ENCODE measurements around the gene KREMEN2. TPM values are rescaled to one million over a fixed set of nuclear protein-coding genes. Genes with fewer than 3 reads are reported as not detected.

The KREMEN2 gene
- total RNA-seq, 1 experiment from 2014 or later = 2.4 TPM

Small RNA genes within 50 kb of the gene (small RNA-seq; reads per million reads assigned to genes)
- not detected for gene LINC00514

Other genes starting within 250 kb of the KREMEN2 start
- gene PRSS27, start 244.1 kb upstream of the KREMEN2 start, total RNA-seq (2014; rRNA removed; shearing (Covaris generic)) = not detected in 2 replicates
- 46.2 and 63.5 TPM in 2 replicates for gene SRRM2, start 211.6 kb upstream of the KREMEN2 start, total RNA-seq (2014; rRNA removed; shearing (Covaris generic))
- gene ELOB, start 187.0 kb upstream of the KREMEN2 start, total RNA-seq (2014; rRNA removed; shearing (Covaris generic)) = 159 and 224 TPM in 2 replicates
- gene PRSS33, start 176.7 kb upstream of the KREMEN2 start, total RNA-seq (2014; rRNA removed; shearing (Covaris generic)) = not detected in 2 replicates
- gene PRSS41, start 165.8 kb upstream of the KREMEN2 start, total RNA-seq (2014; rRNA removed; shearing (Covaris generic)) = not detected in 2 replicates
- gene PRSS21, start 147.0 kb upstream of the KREMEN2 start, total RNA-seq (2014; rRNA removed; shearing (Covaris generic)) = not detected in 2 replicates
- 0.20 and 0.47 TPM in 2 replicates for gene ZG16B, start 134.0 kb upstream of the KREMEN2 start, total RNA-seq (2014; rRNA removed; shearing (Covaris generic))
- not detected in 2 replicates for gene PRSS22, start 106.1 kb upstream of the KREMEN2 start, total RNA-seq (2014; rRNA removed; shearing (Covaris generic))
- gene FLYWCH2, start 81.1 kb upstream of the KREMEN2 start, total RNA-seq (2014; rRNA removed; shearing (Covaris generic)) = 33.2 and 34.5 TPM in 2 replicates
- 21.0 and 25.8 TPM in 2 replicates for gene FLYWCH1, start 52.3 kb upstream of the KREMEN2 start, total RNA-seq (2014; rRNA removed; shearing (Covaris generic))
- gene PAQR4, start 5.1 kb downstream of the KREMEN2 start, total RNA-seq (2014; rRNA removed; shearing (Covaris generic)) = 47.9 TPM in 2 replicates
- gene PKMYT1, start 16.2 kb downstream of the KREMEN2 start, total RNA-seq (2014; rRNA removed; shearing (Covaris generic)) = 37.6 and 46.9 TPM in 2 replicates
- gene CLDN9, start 48.6 kb downstream of the KREMEN2 start, total RNA-seq (2014; rRNA removed; shearing (Covaris generic)) = not detected in 2 replicates
- gene CLDN6, start 53.9 kb downstream of the KREMEN2 start, total RNA-seq (2014; rRNA removed; shearing (Covaris generic)) = 0.07 TPM in 1 of 2 replicates, not detected in the other
- gene TNFRSF12A, start 56.1 kb downstream of the KREMEN2 start, total RNA-seq (2014; rRNA removed; shearing (Covaris generic)) = 411 and 496 TPM in 2 replicates
- gene HCFC1R1, start 59.7 kb downstream of the KREMEN2 start, total RNA-seq (2014; rRNA removed; shearing (Covaris generic)) = 246 and 370 TPM in 2 replicates
- 56.9 and 64.6 TPM in 2 replicates for gene THOC6, start 59.8 kb downstream of the KREMEN2 start, total RNA-seq (2014; rRNA removed; shearing (Covaris generic))
- not detected in 2 replicates for gene BICDL2, start 72.7 kb downstream of the KREMEN2 start, total RNA-seq (2014; rRNA removed; shearing (Covaris generic))
- 0.05 and 0.20 TPM in 2 replicates for gene MMP25, start 82.3 kb downstream of the KREMEN2 start, total RNA-seq (2014; rRNA removed; shearing (Covaris generic))
- 1.6 and 2.5 TPM in 2 replicates for gene IL32, start 101.4 kb downstream of the KREMEN2 start, total RNA-seq (2014; rRNA removed; shearing (Covaris generic))
- gene ZSCAN10, start 135.0 kb downstream of the KREMEN2 start, total RNA-seq (2014; rRNA removed; shearing (Covaris generic)) = not detected in 2 replicates
- gene ZNF205, start 148.3 kb downstream of the KREMEN2 start, total RNA-seq (2014; rRNA removed; shearing (Covaris generic)) = 15.3 and 16.6 TPM in 2 replicates
- gene ZNF213, start 170.8 kb downstream of the KREMEN2 start, total RNA-seq (2014; rRNA removed; shearing (Covaris generic)) = 3.8 and 4.6 TPM in 2 replicates
- not detected in 2 replicates for gene OR1F1, start 223.9 kb downstream of the KREMEN2 start, total RNA-seq (2014; rRNA removed; shearing (Covaris generic))